GM23338 (cell line): Measurements from ENCODE around the gene PAIP2. TPM values are rescaled to one million over a fixed set of nuclear protein-coding genes. Genes with fewer than 3 reads are reported as not detected.

Experiments
- ATAC-seq: fragments of 200-7000 bp; cut with Tn5 transposase; 3 replicates; pipeline ENCODE4 v1.9.1; 2020
- DNase-seq: peaks from one replicate; pipeline ENCODE4 v3.0.0-alpha.2; 2015; ENCODE audit warnings: low spot score
- H2AFZ ChIP-seq: fragments of 200-600 bp; sonication (generic); 2 replicates; pipeline ENCODE4 v1.8.0; 2016; ENCODE audit warnings: antibody characterized with exemption, mild to moderate bottlenecking, moderate library complexity
- H3F3A ChIP-seq: fragments of 200-600 bp; sonication (generic); replicated peaks from 2 replicates; pipeline ENCODE4 v1.8.0; 2017; ENCODE audit warnings: antibody characterized with exemption, mixed run types, low read depth
- H3K27ac ChIP-seq: fragments of 200-600 bp; sonication (generic); 2 replicates; pipeline ENCODE4 v1.6.1; 2016; ENCODE audit warnings: low read depth
- H3K27me3 ChIP-seq: fragments of 200-600 bp; sonication (generic); 2 replicates; pipeline ENCODE4 v1.8.0; 2016; ENCODE audit warnings: mild to moderate bottlenecking, mixed run types, moderate library complexity; ENCODE audit not compliant: insufficient read depth
- H3K36me3 ChIP-seq: fragments of 200-600 bp; sonication (generic); 2 replicates; pipeline ENCODE4 v1.8.0; 2016; ENCODE audit warnings: mild to moderate bottlenecking; ENCODE audit not compliant: insufficient read depth
- H3K4me1 ChIP-seq: fragments of 200-600 bp; sonication (generic); 2 replicates; pipeline ENCODE4 v1.8.0; 2016; ENCODE audit warnings: mild to moderate bottlenecking, moderate library complexity; ENCODE audit not compliant: insufficient read depth
- H3K4me2 ChIP-seq: fragments of 200-600 bp; sonication (generic); 2 replicates; pipeline ENCODE4 v1.7.1; 2017; ENCODE audit warnings: mixed run types
- H3K4me3 ChIP-seq: fragments of 200-600 bp; sonication (generic); 2 replicates; pipeline ENCODE4 v1.6.1; 2016; ENCODE audit warnings: mixed run types
- H3K79me2 ChIP-seq: fragments of 200-600 bp; sonication (generic); replicated peaks from 2 replicates; pipeline ENCODE4 v1.8.0; 2017; ENCODE audit warnings: mild to moderate bottlenecking; ENCODE audit not compliant: insufficient read depth
- H3K9me2 ChIP-seq: fragments of 200-600 bp; sonication (generic); 2 replicates; pipeline ENCODE4 v1.8.0; 2017; ENCODE audit not compliant: insufficient read depth
- H4K20me1 ChIP-seq: fragments of 200-600 bp; sonication (generic); replicated peaks from 2 replicates; pipeline ENCODE4 v1.8.0; 2017; ENCODE audit warnings: mild to moderate bottlenecking; ENCODE audit not compliant: insufficient read depth
- H3K27ac Mint-ChIP-seq: 2 replicates; pipeline ENCODE4 v1.8.0; 2020; ENCODE audit warnings: inconsistent platforms, mild to moderate bottlenecking, moderate library complexity, mixed read lengths
- H3K27me3 Mint-ChIP-seq: 3 replicates; pipeline ENCODE4 v1.8.0; 2022; ENCODE audit warnings: low read depth, mild to moderate bottlenecking, moderate library complexity, mixed read lengths, inconsistent platforms; ENCODE audit not compliant: insufficient read depth, poor library complexity
- H3K36me3 Mint-ChIP-seq: 3 replicates; pipeline ENCODE4 v1.8.0; 2021; ENCODE audit warnings: low read depth, mild to moderate bottlenecking, inconsistent platforms, moderate library complexity, mixed read lengths
- H3K4me1 Mint-ChIP-seq: 3 replicates; pipeline ENCODE4 v1.8.0; 2020; ENCODE audit warnings: mild to moderate bottlenecking, inconsistent platforms, mixed read lengths
- H3K4me3 Mint-ChIP-seq: 3 replicates; pipeline ENCODE4 v1.8.0; 2021; ENCODE audit warnings: moderate library complexity, mild to moderate bottlenecking, inconsistent platforms, mixed read lengths
- H3K9me3 Mint-ChIP-seq: 3 replicates; pipeline ENCODE4 v1.8.0; 2020; ENCODE audit warnings: moderate library complexity, mild to moderate bottlenecking, inconsistent platforms, mixed read lengths
- CREB1 ChIP-seq: fragments of 250-450 bp; sonication (Bioruptor Pico); IDR thresholded peaks from 2 replicates; pipeline ENCODE4 v1.5.0; 2020; ENCODE audit warnings: low read depth, mild to moderate bottlenecking, moderate library complexity
- EZH2phosphoT487 ChIP-seq: fragments of 200-600 bp; sonication (generic); IDR thresholded peaks from one replicate; pipeline ENCODE4 v1.8.1; 2018; ENCODE audit warnings: antibody characterized with exemption; ENCODE audit not compliant: unreplicated experiment
- NANOG ChIP-seq: IDR thresholded peaks from 2 replicates; pipeline ENCODE4 v1.6.1; 2016; ENCODE audit warnings: antibody characterized with exemption, borderline replicate concordance
- POLR2AphosphoS5 ChIP-seq: IDR thresholded peaks from 2 replicates; pipeline ENCODE4 v1.6.1; 2016; ENCODE audit warnings: antibody characterized with exemption, low read depth
- STAT1 ChIP-seq: IDR thresholded peaks from one replicate; pipeline ENCODE4 v1.6.1; 2016; ENCODE audit warnings: antibody characterized with exemption; ENCODE audit not compliant: unreplicated experiment
- ZNF114 ChIP-seq: fragments of 250-450 bp; sonication (Bioruptor Pico); IDR thresholded peaks from 2 replicates; pipeline ENCODE4 v1.5.0; 2020; ENCODE audit warnings: mild to moderate bottlenecking, moderate library complexity
- ZNF331 ChIP-seq: fragments of 250-450 bp; sonication (Bioruptor Pico); IDR thresholded peaks from 2 replicates; pipeline ENCODE4 v1.5.0; 2020; ENCODE audit warnings: low read depth, mild to moderate bottlenecking, moderate library complexity
- polyA plus RNA-seq: library from polyadenylated mRNA; unstranded; fragments of >200 nt; fragmentation: Nextera tagmentation; extraction: Ambion mirVana; gene quantifications from 2 replicates; pipeline ENCODE4 v1.2.1, GENCODE V29; 2016
- total RNA-seq: library from RNA; depleted of rRNA; stranded (reverse); fragments of >200 nt; shearing (Covaris generic); gene quantifications from 2 replicates; pipeline ENCODE4 v1.2.3, GENCODE V29; 2014
- TF ChIP-seq, protein P1 (sequence below): fragments of 250-450 bp; sonication (Bioruptor Pico); IDR thresholded peaks from 2 replicates; pipeline ENCODE4 v1.5.0; 2020; ENCODE audit warnings: mild to moderate bottlenecking, moderate library complexity
- TF ChIP-seq, protein P2 (sequence below): IDR thresholded peaks from 2 replicates; pipeline ENCODE4 v1.6.1; 2016; ENCODE audit warnings: antibody characterized with exemption
- TF ChIP-seq, protein P3 (sequence below): IDR thresholded peaks from one replicate; pipeline ENCODE4 v1.6.1; 2018; ENCODE audit warnings: antibody characterized with exemption; ENCODE audit not compliant: unreplicated experiment

The PAIP2 gene
- total and polyA plus RNA-seq, 2 experiments from 2014 or later: 132 to 277 TPM

DNA sequence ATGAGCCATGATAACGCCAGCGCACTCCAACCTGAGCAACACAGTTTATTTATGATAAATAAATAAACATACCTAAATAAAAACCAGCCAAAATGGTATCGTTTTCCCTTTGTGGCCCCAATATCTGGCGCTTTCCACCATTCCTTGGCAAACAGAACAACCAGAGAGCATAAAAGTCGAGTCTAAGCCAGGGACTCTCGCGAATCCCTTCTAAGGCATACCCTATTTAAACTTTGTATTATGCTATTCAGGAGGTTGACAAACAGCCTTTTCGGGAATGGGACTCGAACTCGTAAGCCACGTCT lies 48.5 kb upstream of the PAIP2 start (continued):
- TF ChIP-seq, protein P1, sequence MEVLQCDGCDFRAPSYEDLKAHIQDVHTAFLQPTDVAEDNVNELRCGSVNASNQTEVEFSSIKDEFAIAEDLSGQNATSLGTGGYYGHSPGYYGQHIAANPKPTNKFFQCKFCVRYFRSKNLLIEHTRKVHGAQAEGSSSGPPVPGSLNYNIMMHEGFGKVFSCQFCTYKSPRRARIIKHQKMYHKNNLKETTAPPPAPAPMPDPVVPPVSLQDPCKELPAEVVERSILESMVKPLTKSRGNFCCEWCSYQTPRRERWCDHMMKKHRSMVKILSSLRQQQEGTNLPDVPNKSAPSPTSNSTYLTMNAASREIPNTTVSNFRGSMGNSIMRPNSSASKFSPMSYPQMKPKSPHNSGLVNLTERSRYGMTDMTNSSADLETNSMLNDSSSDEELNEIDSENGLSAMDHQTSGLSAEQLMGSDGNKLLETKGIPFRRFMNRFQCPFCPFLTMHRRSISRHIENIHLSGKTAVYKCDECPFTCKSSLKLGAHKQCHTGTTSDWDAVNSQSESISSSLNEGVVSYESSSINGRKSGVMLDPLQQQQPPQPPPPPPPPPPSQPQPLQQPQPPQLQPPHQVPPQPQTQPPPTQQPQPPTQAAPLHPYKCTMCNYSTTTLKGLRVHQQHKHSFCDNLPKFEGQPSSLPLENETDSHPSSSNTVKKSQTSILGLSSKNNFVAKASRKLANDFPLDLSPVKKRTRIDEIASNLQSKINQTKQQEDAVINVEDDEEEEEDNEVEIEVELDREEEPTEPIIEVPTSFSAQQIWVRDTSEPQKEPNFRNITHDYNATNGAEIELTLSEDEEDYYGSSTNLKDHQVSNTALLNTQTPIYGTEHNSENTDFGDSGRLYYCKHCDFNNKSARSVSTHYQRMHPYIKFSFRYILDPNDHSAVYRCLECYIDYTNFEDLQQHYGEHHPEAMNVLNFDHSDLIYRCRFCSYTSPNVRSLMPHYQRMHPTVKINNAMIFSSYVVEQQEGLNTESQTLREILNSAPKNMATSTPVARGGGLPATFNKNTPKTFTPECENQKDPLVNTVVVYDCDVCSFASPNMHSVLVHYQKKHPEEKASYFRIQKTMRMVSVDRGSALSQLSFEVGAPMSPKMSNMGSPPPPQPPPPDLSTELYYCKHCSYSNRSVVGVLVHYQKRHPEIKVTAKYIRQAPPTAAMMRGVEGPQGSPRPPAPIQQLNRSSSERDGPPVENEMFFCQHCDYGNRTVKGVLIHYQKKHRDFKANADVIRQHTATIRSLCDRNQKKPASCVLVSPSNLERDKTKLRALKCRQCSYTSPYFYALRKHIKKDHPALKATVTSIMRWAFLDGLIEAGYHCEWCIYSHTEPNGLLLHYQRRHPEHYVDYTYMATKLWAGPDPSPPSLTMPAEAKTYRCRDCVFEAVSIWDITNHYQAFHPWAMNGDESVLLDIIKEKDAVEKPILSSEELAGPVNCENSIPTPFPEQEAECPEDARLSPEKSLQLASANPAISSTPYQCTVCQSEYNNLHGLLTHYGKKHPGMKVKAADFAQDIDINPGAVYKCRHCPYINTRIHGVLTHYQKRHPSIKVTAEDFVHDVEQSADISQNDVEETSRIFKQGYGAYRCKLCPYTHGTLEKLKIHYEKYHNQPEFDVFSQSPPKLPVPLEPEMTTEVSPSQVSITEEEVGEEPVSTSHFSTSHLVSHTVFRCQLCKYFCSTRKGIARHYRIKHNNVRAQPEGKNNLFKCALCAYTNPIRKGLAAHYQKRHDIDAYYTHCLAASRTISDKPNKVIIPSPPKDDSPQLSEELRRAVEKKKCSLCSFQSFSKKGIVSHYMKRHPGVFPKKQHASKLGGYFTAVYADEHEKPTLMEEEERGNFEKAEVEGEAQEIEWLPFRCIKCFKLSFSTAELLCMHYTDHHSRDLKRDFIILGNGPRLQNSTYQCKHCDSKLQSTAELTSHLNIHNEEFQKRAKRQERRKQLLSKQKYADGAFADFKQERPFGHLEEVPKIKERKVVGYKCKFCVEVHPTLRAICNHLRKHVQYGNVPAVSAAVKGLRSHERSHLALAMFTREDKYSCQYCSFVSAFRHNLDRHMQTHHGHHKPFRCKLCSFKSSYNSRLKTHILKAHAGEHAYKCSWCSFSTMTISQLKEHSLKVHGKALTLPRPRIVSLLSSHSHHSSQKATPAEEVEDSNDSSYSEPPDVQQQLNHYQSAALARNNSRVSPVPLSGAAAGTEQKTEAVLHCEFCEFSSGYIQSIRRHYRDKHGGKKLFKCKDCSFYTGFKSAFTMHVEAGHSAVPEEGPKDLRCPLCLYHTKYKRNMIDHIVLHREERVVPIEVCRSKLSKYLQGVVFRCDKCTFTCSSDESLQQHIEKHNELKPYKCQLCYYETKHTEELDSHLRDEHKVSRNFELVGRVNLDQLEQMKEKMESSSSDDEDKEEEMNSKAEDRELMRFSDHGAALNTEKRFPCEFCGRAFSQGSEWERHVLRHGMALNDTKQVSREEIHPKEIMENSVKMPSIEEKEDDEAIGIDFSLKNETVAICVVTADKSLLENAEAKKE (CRISPR knock-in tag): no peak
- TF ChIP-seq EZH2phosphoT487: no peak
- no peak for TF ChIP-seq ZNF331 (CRISPR knock-in tag)
- no peak for TF ChIP-seq NANOG
- TF ChIP-seq, protein P2, sequence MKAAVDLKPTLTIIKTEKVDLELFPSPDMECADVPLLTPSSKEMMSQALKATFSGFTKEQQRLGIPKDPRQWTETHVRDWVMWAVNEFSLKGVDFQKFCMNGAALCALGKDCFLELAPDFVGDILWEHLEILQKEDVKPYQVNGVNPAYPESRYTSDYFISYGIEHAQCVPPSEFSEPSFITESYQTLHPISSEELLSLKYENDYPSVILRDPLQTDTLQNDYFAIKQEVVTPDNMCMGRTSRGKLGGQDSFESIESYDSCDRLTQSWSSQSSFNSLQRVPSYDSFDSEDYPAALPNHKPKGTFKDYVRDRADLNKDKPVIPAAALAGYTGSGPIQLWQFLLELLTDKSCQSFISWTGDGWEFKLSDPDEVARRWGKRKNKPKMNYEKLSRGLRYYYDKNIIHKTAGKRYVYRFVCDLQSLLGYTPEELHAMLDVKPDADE: no peak
- no peak for TF ChIP-seq STAT1

DNA sequence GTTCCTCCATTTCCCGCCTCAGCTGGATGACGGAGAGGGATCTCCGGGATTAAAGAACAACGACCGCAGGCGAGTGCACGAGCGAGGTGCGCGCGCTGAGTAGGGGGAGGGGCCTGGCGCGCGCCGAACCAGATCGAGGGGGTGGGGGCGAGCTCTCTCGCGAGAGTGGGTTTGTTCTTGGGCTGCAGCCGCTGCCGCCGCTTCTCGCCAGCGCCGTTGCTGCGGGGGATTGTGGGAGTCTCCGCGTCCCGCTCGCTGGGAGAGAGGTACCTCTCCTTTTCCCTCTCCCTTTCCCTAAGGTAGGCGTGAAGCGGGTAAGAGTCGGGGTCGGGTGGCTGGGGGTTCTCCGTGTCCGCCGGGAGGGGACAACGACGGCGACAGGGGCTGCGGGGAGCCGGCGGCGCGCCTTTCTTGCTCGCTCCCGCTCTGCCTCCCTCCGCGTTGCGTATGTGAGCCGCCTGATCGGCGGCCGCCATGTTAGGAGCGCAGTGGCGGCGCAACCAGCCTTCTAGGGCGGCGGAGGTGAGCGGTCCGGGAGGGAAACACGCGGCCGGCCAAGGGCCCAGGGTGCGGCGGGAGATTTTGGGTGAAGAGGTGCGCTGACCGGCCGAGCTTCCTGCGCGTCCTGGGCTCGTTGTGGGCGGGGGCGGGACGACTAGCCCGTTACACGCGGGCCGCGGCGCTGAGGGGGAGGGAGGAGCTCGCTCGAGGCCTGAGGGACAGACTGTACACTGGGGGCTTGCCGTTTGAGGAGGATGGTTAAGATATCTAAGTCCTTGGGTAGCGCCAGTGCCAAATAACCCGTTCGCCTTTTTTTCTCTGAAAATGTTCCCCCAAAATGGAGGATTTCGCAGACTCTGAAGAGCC lies 47.9 kb upstream of the PAIP2 start, which contains the start of gene MATR3:
MATR3 (plus strand) TSS at position 234 of the 867 bp plus-strand sequence. CDS start 13,676 bp downstream, outside the sequence.
- Histone ChIP-seq H3K4me3 (peak within 1 kb of the TSS; percentile 88), H2AFZ (no peak within 1 kb of the TSS), H3K27ac (peak within 1 kb of the TSS; percentile 97), H3K4me1 (peaks cover 27% of the 10 kb centered on the region), H3K27me3 (no peaks in the 10 kb centered on the region), H3K79me2 (peaks cover 50% of the 10 kb centered on the region), H3K9me2 (no peaks in the 10 kb centered on the region), H3K36me3 (no peaks in the 10 kb centered on the region), H4K20me1 (peaks cover 33% of the 10 kb centered on the region), H3K4me2 (peak within 1 kb of the TSS; percentile 83), H3F3A (peaks cover 23% of the 10 kb centered on the region)
- H3K9me3 Mint-ChIP-seq: 0 out of 3 replicates have a peak, but pooled peaks cover 6% of the 10 kb centered on the region
- TF ChIP-seq POLR2AphosphoS5 (peak; percentile 92), CREB1 (CRISPR knock-in tag) (peak; percentile 74), ZNF114 (CRISPR knock-in tag) (no peak)
- TF ChIP-seq, protein P3, sequence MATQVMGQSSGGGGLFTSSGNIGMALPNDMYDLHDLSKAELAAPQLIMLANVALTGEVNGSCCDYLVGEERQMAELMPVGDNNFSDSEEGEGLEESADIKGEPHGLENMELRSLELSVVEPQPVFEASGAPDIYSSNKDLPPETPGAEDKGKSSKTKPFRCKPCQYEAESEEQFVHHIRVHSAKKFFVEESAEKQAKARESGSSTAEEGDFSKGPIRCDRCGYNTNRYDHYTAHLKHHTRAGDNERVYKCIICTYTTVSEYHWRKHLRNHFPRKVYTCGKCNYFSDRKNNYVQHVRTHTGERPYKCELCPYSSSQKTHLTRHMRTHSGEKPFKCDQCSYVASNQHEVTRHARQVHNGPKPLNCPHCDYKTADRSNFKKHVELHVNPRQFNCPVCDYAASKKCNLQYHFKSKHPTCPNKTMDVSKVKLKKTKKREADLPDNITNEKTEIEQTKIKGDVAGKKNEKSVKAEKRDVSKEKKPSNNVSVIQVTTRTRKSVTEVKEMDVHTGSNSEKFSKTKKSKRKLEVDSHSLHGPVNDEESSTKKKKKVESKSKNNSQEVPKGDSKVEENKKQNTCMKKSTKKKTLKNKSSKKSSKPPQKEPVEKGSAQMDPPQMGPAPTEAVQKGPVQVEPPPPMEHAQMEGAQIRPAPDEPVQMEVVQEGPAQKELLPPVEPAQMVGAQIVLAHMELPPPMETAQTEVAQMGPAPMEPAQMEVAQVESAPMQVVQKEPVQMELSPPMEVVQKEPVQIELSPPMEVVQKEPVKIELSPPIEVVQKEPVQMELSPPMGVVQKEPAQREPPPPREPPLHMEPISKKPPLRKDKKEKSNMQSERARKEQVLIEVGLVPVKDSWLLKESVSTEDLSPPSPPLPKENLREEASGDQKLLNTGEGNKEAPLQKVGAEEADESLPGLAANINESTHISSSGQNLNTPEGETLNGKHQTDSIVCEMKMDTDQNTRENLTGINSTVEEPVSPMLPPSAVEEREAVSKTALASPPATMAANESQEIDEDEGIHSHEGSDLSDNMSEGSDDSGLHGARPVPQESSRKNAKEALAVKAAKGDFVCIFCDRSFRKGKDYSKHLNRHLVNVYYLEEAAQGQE: no peak
- peak within 1 kb of the TSS; percentile 100 for H3K4me3 Mint-ChIP-seq
- peaks cover 37% of the 10 kb centered on the region for H3K36me3 Mint-ChIP-seq
- H3K27ac Mint-ChIP-seq: peak within 1 kb of the TSS; percentile 100
- peaks cover 32% of the 10 kb centered on the region for H3K4me1 Mint-ChIP-seq
- peaks cover 29% of the 10 kb centered on the region for H3K27me3 Mint-ChIP-seq
- DNase-seq: peak; percentile 97
- ATAC-seq: peak; percentile 77
